GM18508 (cell line): ENCODE results near the gene KRTAP10-2.
"Not testable (repeated sequence)": the region's sequence is repeated elsewhere in the genome, so short reads cannot be mapped to it uniquely, and the experiment has no call there.

Experiments used
- ATAC-seq: cut with Tn5 transposase; IDR thresholded peaks from one replicate; pipeline ENCODE4 v1.9.1; 2021; ENCODE audit warnings: moderate number of reproducible peaks; ENCODE audit not compliant: insufficient read depth, unreplicated experiment

KRTAP10-2 gene

GRCh38 chr21:44506279-44507255 lies 44.7 kb downstream of the KRTAP10-2 start:
- ATAC-seq, result no peak

- ATAC-seq, result no peak
Measured at GRCh38 chr21:44505673-44506278, 45.5 kb downstream of the KRTAP10-2 start.

- ATAC-seq, result no peak
Measured at GRCh38 chr21:44503901-44504399, 47.4 kb downstream of the KRTAP10-2 start.

- not testable (repeated sequence) for ATAC-seq
Measured at GRCh38 chr21:44503006-44503889, 48.1 kb downstream of the KRTAP10-2 start.

- ATAC-seq, result no peak
Measured at GRCh38 chr21:44502171-44502958, 48.9 kb downstream of the KRTAP10-2 start.
